Fibroblast of villous mesenchyme (primary cell): ENCODE results near the gene MGA. TPM values are rescaled to one million over a fixed set of nuclear protein-coding genes. Genes with fewer than 3 reads are reported as not detected.

Experiments
- DNase-seq: peaks from one replicate; pipeline ENCODE4 v3.0.0-alpha.2; 2010; ENCODE audit warnings: low read depth
- H3K4me3 ChIP-seq: 2 replicates; pipeline ENCODE4 v1.5.1; 2011; ENCODE audit warnings: low read depth, mild to moderate bottlenecking, low read length
- CTCF ChIP-seq: IDR thresholded peaks from 2 replicates; pipeline ENCODE4 v1.5.1; 2012; ENCODE audit warnings: low read depth, mild to moderate bottlenecking, low read length; ENCODE audit not compliant: insufficient read depth
- total RNA-seq: library from RNA; depleted of rRNA; stranded (reverse); fragments of >200 nt; gene quantifications from 2 replicates; pipeline ENCODE4 v1.2.3, GENCODE V29; 2012

Gene MGA
- total RNA-seq: 27.7 and 41.5 TPM in 2 replicates

- H3K4me3 ChIP-seq: peak within 1 kb of the TSS; percentile 70
- DNase-seq: peak; percentile 95
- TF ChIP-seq CTCF: no peak
These were observed at the start of gene MGA for GRCh38 chr15:41660235-41661077. MGA (plus strand) TSS chr15:41660405.

- no peak for DNase-seq
- peak overlapping the region; percentile 64 for H3K4me3 ChIP-seq
- no peak for TF ChIP-seq CTCF
These were observed 39.5 kb upstream of the MGA start for GRCh38 chr15:41620536-41621199.

GRCh38 chr15:41621200-41622193 is 38.7 kb upstream of the MGA start:
- peak; percentile 84 for DNase-seq
- no peak for TF ChIP-seq CTCF
- H3K4me3 ChIP-seq: peak overlapping the region; percentile 64

GRCh38 chr15:41622901-41623300 is 37.3 kb upstream of the MGA start:
- TF ChIP-seq CTCF: no peak
- DNase-seq: peak; percentile 66
- no peak overlapping the region for H3K4me3 ChIP-seq

- no peak overlapping the region for H3K4me3 ChIP-seq
- no peak for DNase-seq
- TF ChIP-seq CTCF: no peak
These were observed 33.0 kb upstream of the MGA start for GRCh38 chr15:41627203-41627602.

- H3K4me3 ChIP-seq: no peak overlapping the region
- DNase-seq: no peak
- TF ChIP-seq CTCF: no peak
These were observed 30.7 kb upstream of the MGA start for GRCh38 chr15:41629463-41629862.
